Loucy (cell line): ENCODE measurements around the gene FZD10.

Experiments used
- EZH2phosphoT487 ChIP-seq: fragments of 200-600 bp; IDR thresholded peaks from 2 replicates; pipeline ENCODE4 v1.6.1; 2018; ENCODE audit warnings: antibody characterized with exemption, mild to moderate bottlenecking, moderate library complexity, borderline replicate concordance
- TF ChIP-seq, protein P1 (sequence below): fragments of 200-600 bp; sonication (generic); conservative IDR thresholded peaks from 2 replicates; pipeline ENCODE4 v1.5.1; 2014; ENCODE audit warnings: mild to moderate bottlenecking, antibody characterized with exemption, low read length

DNA sequence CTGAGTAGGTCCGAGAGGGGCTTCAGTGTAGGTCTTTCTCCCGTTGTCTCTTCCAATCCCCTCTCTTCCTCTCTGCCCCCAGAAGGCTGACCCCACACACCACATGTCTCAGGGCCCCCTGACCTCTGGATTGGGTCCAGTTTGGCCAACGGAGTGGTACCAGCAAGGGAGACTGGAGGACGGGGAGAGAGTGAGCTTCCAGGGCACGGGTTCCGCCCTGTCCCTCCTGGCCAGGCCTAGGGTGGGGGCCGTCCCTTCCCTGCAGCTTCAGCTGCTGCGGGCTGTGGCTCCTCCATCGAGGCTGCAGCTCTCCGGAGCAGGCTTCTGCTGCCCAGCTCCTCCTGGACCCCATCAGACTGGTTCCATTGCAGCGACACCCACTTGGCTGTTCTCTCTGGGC is 17.4 kb downstream of the FZD10 start:
- TF ChIP-seq, protein P1, sequence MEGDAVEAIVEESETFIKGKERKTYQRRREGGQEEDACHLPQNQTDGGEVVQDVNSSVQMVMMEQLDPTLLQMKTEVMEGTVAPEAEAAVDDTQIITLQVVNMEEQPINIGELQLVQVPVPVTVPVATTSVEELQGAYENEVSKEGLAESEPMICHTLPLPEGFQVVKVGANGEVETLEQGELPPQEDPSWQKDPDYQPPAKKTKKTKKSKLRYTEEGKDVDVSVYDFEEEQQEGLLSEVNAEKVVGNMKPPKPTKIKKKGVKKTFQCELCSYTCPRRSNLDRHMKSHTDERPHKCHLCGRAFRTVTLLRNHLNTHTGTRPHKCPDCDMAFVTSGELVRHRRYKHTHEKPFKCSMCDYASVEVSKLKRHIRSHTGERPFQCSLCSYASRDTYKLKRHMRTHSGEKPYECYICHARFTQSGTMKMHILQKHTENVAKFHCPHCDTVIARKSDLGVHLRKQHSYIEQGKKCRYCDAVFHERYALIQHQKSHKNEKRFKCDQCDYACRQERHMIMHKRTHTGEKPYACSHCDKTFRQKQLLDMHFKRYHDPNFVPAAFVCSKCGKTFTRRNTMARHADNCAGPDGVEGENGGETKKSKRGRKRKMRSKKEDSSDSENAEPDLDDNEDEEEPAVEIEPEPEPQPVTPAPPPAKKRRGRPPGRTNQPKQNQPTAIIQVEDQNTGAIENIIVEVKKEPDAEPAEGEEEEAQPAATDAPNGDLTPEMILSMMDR, result no peak
- no peak for TF ChIP-seq EZH2phosphoT487
